Measurements from ENCODE around the gene ARMC8.
A peak's percentile ranks its signal among the peaks of the same experiment; 100 is the strongest.
"Not testable (repeated sequence)": the region's sequence is repeated elsewhere in the genome, so short reads cannot be mapped to it uniquely, and the experiment has no call there.

Gene ARMC8

DNA sequence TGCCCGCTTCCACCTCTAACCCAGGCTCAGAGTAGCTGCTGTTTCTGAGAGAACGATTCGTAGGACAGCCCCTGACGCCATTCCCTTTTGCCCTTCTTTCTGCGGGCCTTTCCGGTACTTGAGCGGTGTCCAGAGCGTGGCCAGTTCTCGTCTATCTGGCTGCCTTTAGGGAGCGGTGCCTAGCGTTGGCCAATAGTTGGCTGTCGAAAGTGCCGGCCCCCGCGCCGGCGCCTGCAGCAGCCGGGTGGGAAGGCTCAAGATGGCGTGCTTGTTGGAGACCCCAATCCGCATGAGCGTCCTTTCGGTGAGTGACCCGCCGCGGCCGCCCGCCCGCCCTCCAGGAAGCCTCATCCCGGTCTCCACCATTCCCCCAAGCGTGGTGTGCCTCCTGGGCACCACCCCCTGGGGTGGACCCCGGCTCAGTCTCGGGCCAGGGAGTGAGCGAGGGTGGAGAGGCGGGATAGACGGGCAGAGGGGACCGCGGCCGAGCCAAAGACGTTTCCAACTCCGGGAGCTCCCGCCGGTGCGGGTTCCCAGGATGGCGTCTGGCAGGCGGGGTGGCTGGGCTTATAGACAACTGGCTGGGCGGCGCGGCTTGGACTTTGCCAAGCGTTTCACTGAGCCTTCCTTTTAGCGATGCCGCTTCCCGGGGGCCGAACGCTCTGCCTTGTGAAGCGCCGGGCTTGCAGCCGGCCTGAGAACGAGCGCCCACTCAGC is at the start of gene ARMC8:
TSS of gene ARMC8 (plus strand) at position 6 of the 717 bp plus-strand sequence. CDS start at position 260, 254 bp downstream.
- peak; percentile 27 for DNase-seq (ENCODE audit: low read depth)

DNA sequence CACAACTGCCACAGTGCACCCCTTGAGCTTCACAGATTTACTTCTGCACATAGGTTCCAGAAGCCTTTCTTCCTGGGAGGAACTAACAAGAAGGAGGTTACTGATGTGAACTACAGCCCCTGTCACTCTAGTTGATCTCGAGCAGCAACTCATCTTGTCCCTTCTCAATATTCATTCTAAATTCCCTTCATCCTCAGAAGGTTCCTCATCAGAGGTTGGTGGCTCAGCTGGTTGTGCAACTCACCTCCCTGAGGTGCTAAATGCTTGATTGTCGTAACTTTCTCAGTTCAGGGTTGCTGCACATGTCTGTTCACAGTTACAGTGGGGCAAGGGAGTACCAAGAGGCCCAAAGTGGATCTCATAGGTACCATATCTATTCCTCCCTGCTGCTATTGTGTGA is 49.2 kb upstream of the ARMC8 start:
- DNase-seq (ENCODE audit: low read depth) = no peak

- no peak for DNase-seq (ENCODE audit: low read depth)
Measured at GRCh38 chr3:138139691-138140090, 47.4 kb upstream of the ARMC8 start.

DNA sequence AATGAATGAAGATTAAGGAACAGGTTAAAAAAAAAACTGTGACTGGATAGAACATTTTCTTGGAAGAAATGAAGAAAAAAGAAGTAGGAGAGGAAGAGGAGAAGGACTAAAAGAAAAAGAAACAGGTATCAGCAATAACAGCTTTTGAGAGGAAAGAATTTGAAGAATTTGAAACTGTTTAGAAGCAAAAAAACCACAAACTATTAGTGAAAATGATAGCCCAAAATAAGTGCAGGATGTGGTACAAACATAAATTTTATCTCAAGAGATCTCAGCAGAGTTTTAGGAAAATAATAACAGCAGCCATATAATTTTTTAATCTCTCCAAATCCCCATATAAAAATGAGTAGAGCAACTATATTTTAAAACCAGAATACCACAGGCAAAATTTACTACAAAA is 46.2 kb upstream of the ARMC8 start:
- DNase-seq (ENCODE audit: low read depth) = no peak

DNA sequence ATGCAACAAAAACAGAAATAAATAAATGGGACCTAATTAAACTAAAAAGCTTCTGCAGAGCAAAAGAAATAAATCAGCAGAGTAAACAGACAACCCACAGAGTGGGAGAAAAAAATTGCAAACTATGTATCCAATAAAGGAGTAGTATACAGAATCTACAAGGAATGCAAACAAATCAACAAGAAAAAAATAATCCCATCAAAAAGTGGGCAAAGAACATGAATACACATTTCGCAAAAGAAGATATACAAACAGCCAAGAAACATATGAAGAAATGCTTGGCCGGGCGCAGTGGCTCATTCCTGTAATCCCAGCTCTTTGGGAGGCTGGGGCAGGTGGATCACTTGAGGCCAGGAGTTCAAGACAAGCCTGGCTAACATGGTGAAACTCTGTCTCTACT is 44.9 kb upstream of the ARMC8 start:
- DNase-seq (ENCODE audit: low read depth) = not testable (repeated sequence)

- no peak for DNase-seq (ENCODE audit: low read depth)
Measured at GRCh38 chr3:138148503-138148902, 38.6 kb upstream of the ARMC8 start.

DNA sequence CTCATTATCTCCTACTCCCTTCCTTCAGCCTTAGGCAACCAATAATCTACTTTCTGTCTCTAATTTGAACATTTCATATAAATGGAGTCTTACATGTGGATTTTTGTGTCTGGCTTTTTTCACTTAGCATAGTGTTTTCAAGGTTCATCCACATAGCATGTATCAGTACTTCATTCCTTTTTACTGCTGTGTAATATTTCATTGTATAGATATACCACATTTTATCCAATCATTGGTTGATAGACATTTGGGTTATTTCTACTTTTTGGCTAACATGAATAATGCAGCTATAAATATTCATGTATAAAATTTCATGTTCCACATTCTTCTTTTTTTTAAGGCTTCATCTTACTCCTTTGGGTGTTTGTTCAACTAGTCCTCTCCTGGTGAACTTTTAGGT is 32.6 kb upstream of the ARMC8 start:
- DNase-seq (ENCODE audit: low read depth) = no peak

GRCh38 chr3:138157743-138158142 is 29.4 kb upstream of the ARMC8 start:
- no peak for DNase-seq (ENCODE audit: low read depth)

GRCh38 chr3:138165061-138165460 is 22.0 kb upstream of the ARMC8 start:
- DNase-seq (ENCODE audit: low read depth) = no peak

DNA sequence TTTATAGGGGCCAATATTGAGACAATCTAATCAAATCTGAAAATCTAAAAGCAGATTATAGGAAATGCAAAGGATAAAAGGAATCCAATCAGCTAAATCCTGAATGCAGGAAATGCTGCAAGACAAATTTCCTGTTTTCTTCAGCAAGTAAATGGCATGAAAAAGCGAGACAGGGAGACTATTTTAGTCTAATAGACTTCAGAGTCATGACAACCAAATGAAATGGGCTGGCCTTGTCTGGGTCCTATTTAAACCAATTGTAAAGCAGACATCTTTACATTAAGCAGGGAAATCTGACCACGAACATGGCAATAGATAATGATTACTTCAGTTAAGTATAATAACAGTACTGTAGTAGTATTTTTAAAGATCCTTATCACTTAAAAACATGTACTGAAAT is 14.5 kb upstream of the ARMC8 start:
- DNase-seq (ENCODE audit: low read depth) = no peak

- DNase-seq (ENCODE audit: low read depth) = no peak
Measured at GRCh38 chr3:138173769-138174420, 13.2 kb upstream of the ARMC8 start.

- peak; percentile 61 for DNase-seq (ENCODE audit: low read depth)
Measured at GRCh38 chr3:138174421-138175131, 12.5 kb upstream of the ARMC8 start, which contains the start of gene DBR1. DBR1 (minus strand) TSS chr3:138174921; CDS start chr3:138174795, 126 bp downstream.

- DNase-seq (ENCODE audit: low read depth) = no peak
Measured at GRCh38 chr3:138180375-138181029, 6.6 kb upstream of the ARMC8 start.

GRCh38 chr3:138184994-138185393 is 2.1 kb upstream of the ARMC8 start:
- no peak for DNase-seq (ENCODE audit: low read depth)

DNA sequence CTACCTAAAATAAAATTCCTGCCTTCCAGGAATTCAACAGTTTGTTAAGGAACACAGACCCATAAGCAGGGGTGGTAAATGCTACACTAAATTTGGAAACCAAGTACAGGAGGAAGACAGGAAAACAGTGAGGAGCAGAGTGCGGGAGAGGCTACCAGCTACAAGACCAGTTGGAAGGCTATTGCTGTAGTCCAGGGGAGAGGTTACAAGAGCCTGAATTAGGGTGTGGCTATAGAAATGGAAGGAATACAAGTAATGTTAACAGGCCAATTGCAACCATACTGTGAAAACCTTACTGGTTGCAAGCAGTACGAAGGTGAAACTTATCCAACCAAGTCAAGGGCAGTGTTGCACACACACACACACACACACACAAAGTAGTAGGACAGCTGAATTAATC is 880 bp upstream of the ARMC8 start:
- DNase-seq (ENCODE audit: low read depth) = no peak

GRCh38 chr3:138186803-138187295 is 252 bp upstream of the ARMC8 start:
- DNase-seq (ENCODE audit: low read depth) = peak; percentile 90

- DNase-seq (ENCODE audit: low read depth) = no peak
Measured at GRCh38 chr3:138188013-138188730, 1.1 kb downstream of the ARMC8 start.

- no peak for DNase-seq (ENCODE audit: low read depth)
Measured at GRCh38 chr3:138195481-138195880, 8.4 kb downstream of the ARMC8 start.

DNA sequence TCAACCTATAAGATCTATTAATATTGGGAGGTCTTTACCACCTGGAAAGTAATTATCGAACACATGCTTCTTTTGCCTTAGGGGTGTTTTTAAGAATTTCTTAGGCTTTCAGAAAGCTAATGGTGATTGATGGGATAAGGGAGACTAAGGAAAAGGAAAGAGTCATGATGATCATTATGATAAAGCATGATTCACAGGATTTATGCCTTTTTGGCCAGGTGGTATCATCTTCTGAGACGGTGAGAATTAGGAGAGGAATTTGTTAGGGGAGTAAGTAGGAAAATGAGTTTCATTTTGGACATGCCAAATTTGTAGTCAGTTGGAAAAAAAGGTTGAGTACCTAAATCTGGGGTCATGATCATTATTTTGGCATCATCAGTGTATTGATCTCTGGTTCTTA is 8.9 kb downstream of the ARMC8 start:
- no peak for DNase-seq (ENCODE audit: low read depth)

- DNase-seq (ENCODE audit: low read depth) = no peak
Measured at GRCh38 chr3:138197058-138197457, 10.0 kb downstream of the ARMC8 start.

DNA sequence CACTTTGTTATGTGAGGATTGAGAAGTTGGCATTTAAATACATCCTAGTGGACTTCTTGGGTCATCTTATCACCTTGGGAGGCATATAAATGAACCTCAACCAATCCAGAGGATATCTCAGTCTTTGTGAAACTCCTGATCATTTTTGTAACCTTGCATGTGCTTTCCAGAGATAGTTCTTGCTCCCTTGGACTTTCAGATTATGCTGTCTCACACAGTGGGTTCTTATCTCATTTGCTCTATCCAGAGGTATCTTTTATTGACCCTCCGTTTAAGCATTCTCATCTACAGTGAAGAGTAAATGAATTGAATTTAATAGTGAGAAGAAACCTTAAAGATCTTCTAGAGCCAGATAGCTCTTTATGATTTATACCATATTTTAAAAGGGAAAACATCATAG is 10.4 kb downstream of the ARMC8 start:
- no peak for DNase-seq (ENCODE audit: low read depth)

- no peak for DNase-seq (ENCODE audit: low read depth)
Measured at GRCh38 chr3:138199851-138200250, 12.8 kb downstream of the ARMC8 start.

Data from activated T-cell treated with anti-CD3 and anti-CD28 coated beads for 48 hours (primary cell).